Keratinocyte (primary cell): ENCODE results near the gene IFT52. TPM values are rescaled to one million over a fixed set of nuclear protein-coding genes. Genes with fewer than 3 reads are reported as not detected.

Experiments
- DNase-seq: peaks from one replicate; pipeline ENCODE4 v3.0.0-alpha.2; 2011; ENCODE audit warnings: low read depth, missing footprints, low spot score
- FAIRE-seq: peaks from 2 replicates; lab custom pipeline; 2011; peaks lifted over from hg19 to GRCh38; lab: Jason Lieb, UNC
- H2AFZ ChIP-seq: 2 replicates; pipeline ENCODE4 v1.6.0; 2012; ENCODE audit warnings: low read length, control low read depth, inconsistent platforms; ENCODE audit not compliant: control insufficient read depth
- H3K27ac ChIP-seq: 2 replicates; pipeline ENCODE4 v1.5.1; 2011; ENCODE audit warnings: low read length; ENCODE audit not compliant: control insufficient read depth, insufficient read depth
- H3K27me3 ChIP-seq: 3 replicates; pipeline ENCODE4 v1.6.0; 2011; ENCODE audit warnings: low read length; ENCODE audit not compliant: control insufficient read depth, insufficient read depth; ENCODE audit errors: extremely low read depth
- H3K36me3 ChIP-seq, 2 experiments: 2 replicates in 1 of 2; 3 replicates in 1 of 2; pipeline ENCODE4 v1.5.1; 2011; ENCODE audit warnings: low read length in 2 of 2, mild to moderate bottlenecking in 1 of 2; ENCODE audit not compliant: control insufficient read depth in 2 of 2, insufficient read depth in 2 of 2; ENCODE audit errors: extremely low read depth in 1 of 2
- H3K4me1 ChIP-seq: 3 replicates; pipeline ENCODE4 v1.5.1; 2011; ENCODE audit warnings: low read length; ENCODE audit not compliant: control insufficient read depth, insufficient read depth; ENCODE audit errors: extremely low read depth
- H3K4me2 ChIP-seq: 3 replicates; pipeline ENCODE4 v1.6.0; 2011; ENCODE audit warnings: low read depth, low read length; ENCODE audit not compliant: control insufficient read depth, insufficient read depth; ENCODE audit errors: extremely low read depth
- H3K4me3 ChIP-seq, 3 experiments: fragments of 200-600 bp in 1 of 3; sonication (generic) in 1 of 3; 2 replicates in 2 of 3; 3 replicates in 1 of 3; pipeline ENCODE4 v1.5.1; 2011 to 2016; ENCODE audit warnings: low read length in 3 of 3, mild to moderate bottlenecking in 3 of 3, control low read depth in 2 of 3, inconsistent platforms in 1 of 3, low read depth in 1 of 3, mixed read lengths in 1 of 3, mixed run types in 1 of 3, moderate library complexity in 1 of 3; ENCODE audit not compliant: control insufficient read depth in 2 of 3, insufficient read depth in 2 of 3; ENCODE audit errors: extremely low read depth in 1 of 3
- H3K79me2 ChIP-seq: 2 replicates; pipeline ENCODE4 v1.6.0; 2012; ENCODE audit warnings: low read length; ENCODE audit not compliant: control insufficient read depth, insufficient read depth
- H3K9ac ChIP-seq: 3 replicates; pipeline ENCODE4 v1.6.0; 2011; ENCODE audit warnings: low read length; ENCODE audit not compliant: control insufficient read depth, insufficient read depth; ENCODE audit errors: extremely low read depth
- H3K9me1 ChIP-seq: 3 replicates; pipeline ENCODE4 v1.6.0; 2011; ENCODE audit warnings: low read length; ENCODE audit not compliant: control insufficient read depth, insufficient read depth; ENCODE audit errors: extremely low read depth
- H3K9me3 ChIP-seq: 2 replicates; pipeline ENCODE4 v1.5.1; 2012; ENCODE audit warnings: low read depth, low read length; ENCODE audit not compliant: control insufficient read depth
- H4K20me1 ChIP-seq: 3 replicates; pipeline ENCODE4 v1.6.0; 2011; ENCODE audit warnings: low read length; ENCODE audit not compliant: control insufficient read depth, insufficient read depth; ENCODE audit errors: extremely low read depth
- CTCF ChIP-seq, 3 experiments: IDR thresholded peaks in 1 of 3; conservative IDR thresholded peaks in 1 of 3; optimal IDR thresholded peaks in 1 of 3; 2 replicates in 2 of 3; 3 replicates in 1 of 3; pipeline versions ENCODE3 to v1.5.1; 2011; ENCODE audit warnings: low read length in 3 of 3, mild to moderate bottlenecking in 3 of 3, moderate library complexity in 2 of 3, control low read depth in 1 of 3, inconsistent platforms in 1 of 3; ENCODE audit not compliant: insufficient read depth in 2 of 3; ENCODE audit errors: extremely low read depth in 1 of 3
- EZH2 ChIP-seq: IDR thresholded peaks from one replicate; pipeline ENCODE4 v1.6.1; 2012; ENCODE audit warnings: inconsistent platforms, mild to moderate bottlenecking, low read length, moderate library complexity
- dilution Hi-C: fragments of 300-500 bp; cut with MboI; formaldehyde crosslinking; loops from one replicate; pipeline ENCODE4 v1.7.0; 2020; ENCODE audit warnings: low sequenced_read_pairs; ENCODE audit not compliant: extremely low pct_ligation_motif_present
- polyA plus RNA-seq, 5 experiments: library from polyadenylated mRNA; depleted of rRNA in 3 of 5; stranded (reverse) in 3 of 5; stranded (forward) in 1 of 5; unstranded in 1 of 5; fragments of >200 nt; gene quantifications; 1 replicate in 1 of 5; 2 replicates in 3 of 5; 3 replicates in 1 of 5; pipeline versions ENCODE4 v1.2.1 to v1.2.3, GENCODE V29; 2011 to 2012; ENCODE audit warnings: missing spikeins in 2 of 5, low read depth in 1 of 5, low replicate concordance in 1 of 5

IFT52 gene
- polyA plus RNA-seq, 1 donor (not counting 4 experiments of a cell fraction or from before 2014, with no cell fraction given) = 22.8 TPM

- Histone ChIP-seq H3K27ac (no peak overlapping the region), H3K9ac (no peak overlapping the region), H3K9me3 (no peaks in the 10 kb centered on the region), H3K79me2 (no peaks in the 10 kb centered on the region), H3K27me3 (no peaks in the 10 kb centered on the region), H3K4me1 (no peaks in the 10 kb centered on the region), H4K20me1 (no peaks in the 10 kb centered on the region), H3K36me3 (peaks cover 0 to 6% of the 10 kb centered on the region in 2 experiments), H2AFZ (no peak overlapping the region), H3K4me2 (no peak overlapping the region), H3K9me1 (no peaks in the 10 kb centered on the region), H3K4me3 (no peak overlapping the region)
- FAIRE-seq (no peak), DNase-seq (no peak)
- dilution Hi-C loops = no loop called here
- TF ChIP-seq EZH2 (no peak), CTCF (optimal IDR thresholded peaks at IDR 0.05 in 1 of 3, IDR thresholded peaks at IDR 0.05 in 1 of 3, conservative IDR thresholded peaks at IDR 0.05 in 1 of 3; ENCODE audit: extremely low read depth in 1 of 3, insufficient read depth in 2 of 3, low read length in 3 of 3) (no peak)
Measured at GRCh38 chr20:43686820-43687219, 96.1 kb downstream of the IFT52 start.

- Histone ChIP-seq H3K9me1 (no peaks in the 10 kb centered on the region), H3K4me1 (no peaks in the 10 kb centered on the region), H3K4me2 (no peak overlapping the region), H3K9ac (no peak overlapping the region), H4K20me1 (no peaks in the 10 kb centered on the region), H3K9me3 (no peaks in the 10 kb centered on the region), H3K27me3 (no peaks in the 10 kb centered on the region), H3K27ac (no peak overlapping the region), H2AFZ (no peak overlapping the region), H3K79me2 (no peaks in the 10 kb centered on the region), H3K36me3 (no peaks in the 10 kb centered on the region), H3K4me3 (no peak overlapping the region)
- dilution Hi-C loops = no loop called here
- FAIRE-seq (no peak), DNase-seq (no peak)
- TF ChIP-seq CTCF (optimal IDR thresholded peaks at IDR 0.05 in 1 of 3, IDR thresholded peaks at IDR 0.05 in 1 of 3, conservative IDR thresholded peaks at IDR 0.05 in 1 of 3; ENCODE audit: extremely low read depth in 1 of 3, insufficient read depth in 2 of 3, low read length in 3 of 3) (no peak), EZH2 (no peak)
Measured at GRCh38 chr20:43689165-43689564, 98.4 kb downstream of the IFT52 start.
